ENCODE results near the gene C1QA.

Gene C1QA

GRCh38 chr1:22612671-22613571, 23.5 kb upstream of the C1QA start:
- DNase-seq (ENCODE audit: low spot score), result no peak

GRCh38 chr1:22613572-22613918, 22.9 kb upstream of the C1QA start:
- DNase-seq (ENCODE audit: low spot score), result no peak

GRCh38 chr1:22613951-22614350, 22.5 kb upstream of the C1QA start:
- no peak for DNase-seq (ENCODE audit: low spot score)

GRCh38 chr1:22615886-22616285, 20.5 kb upstream of the C1QA start:
- DNase-seq (ENCODE audit: low spot score), result no peak

GRCh38 chr1:22616571-22616970, 19.9 kb upstream of the C1QA start:
- DNase-seq (ENCODE audit: low spot score), result no peak

GRCh38 chr1:22618056-22618455, 18.4 kb upstream of the C1QA start:
- no peak for DNase-seq (ENCODE audit: low spot score)

- DNase-seq (ENCODE audit: low spot score), result no peak
These were observed 17.2 kb upstream of the C1QA start for GRCh38 chr1:22619252-22619651.

- DNase-seq (ENCODE audit: low spot score), result no peak
These were observed 16.6 kb upstream of the C1QA start for GRCh38 chr1:22619798-22620197.

GRCh38 chr1:22621761-22622160, 14.7 kb upstream of the C1QA start:
- DNase-seq (ENCODE audit: low spot score), result no peak

- no peak for DNase-seq (ENCODE audit: low spot score)
These were observed 11.0 kb upstream of the C1QA start for GRCh38 chr1:22625262-22625925.

GRCh38 chr1:22626237-22627157, 9.9 kb upstream of the C1QA start:
- DNase-seq (ENCODE audit: low spot score), result no peak

- no peak for DNase-seq (ENCODE audit: low spot score)
These were observed 9.1 kb upstream of the C1QA start for GRCh38 chr1:22627331-22627730.

- no peak for DNase-seq (ENCODE audit: low spot score)
These were observed 7.6 kb upstream of the C1QA start for GRCh38 chr1:22628698-22629444.

GRCh38 chr1:22629886-22630285, 6.5 kb upstream of the C1QA start:
- no peak for DNase-seq (ENCODE audit: low spot score)

- DNase-seq (ENCODE audit: low spot score), result no peak
These were observed 2.5 kb upstream of the C1QA start for GRCh38 chr1:22633697-22634463.

GRCh38 chr1:22635436-22635835, 992 bp upstream of the C1QA start:
- no peak for DNase-seq (ENCODE audit: low spot score)

GRCh38 chr1:22636927-22637326, 499 bp downstream of the C1QA start:
- DNase-seq (ENCODE audit: low spot score), result no peak

- DNase-seq (ENCODE audit: low spot score), result no peak
These were observed 1.5 kb downstream of the C1QA start for GRCh38 chr1:22637907-22638445.

- no peak for DNase-seq (ENCODE audit: low spot score)
These were observed 2.2 kb downstream of the C1QA start for GRCh38 chr1:22638476-22639234.

- peak; percentile 58 for DNase-seq (ENCODE audit: low spot score)
These were observed 2.9 kb downstream of the C1QA start for GRCh38 chr1:22639286-22639685.

All from NAMALWA (cell line).